GM12891 (cell line): ENCODE data around the gene GPR62.

ENCODE experiments used
- PAX5 ChIP-seq: IDR thresholded peaks from 2 replicates; pipeline ENCODE4 v1.6.1; 2011; ENCODE audit warnings: low read length, moderate library complexity, mild to moderate bottlenecking; ENCODE audit not compliant: insufficient read depth, severe bottlenecking
- POLR2A ChIP-seq: IDR thresholded peaks from 2 replicates; pipeline ENCODE4 v1.6.1; 2011; ENCODE audit warnings: low read depth, low read length, control low read depth
- POLR2AphosphoS5 ChIP-seq: IDR thresholded peaks from 2 replicates; pipeline ENCODE4 v1.6.1; 2011; ENCODE audit warnings: low read depth, low read length, control low read depth

- TF ChIP-seq POLR2AphosphoS5, result no peak
- TF ChIP-seq POLR2A, result no peak
- no peak for TF ChIP-seq PAX5
Measured at GRCh38 chr3:51999846-52000245, 44.7 kb downstream of the GPR62 start.
